Pancreas (tissue), 10 donors: Measurements from ENCODE around the gene RAB3D. TPM values are rescaled to one million over a fixed set of nuclear protein-coding genes. Genes with fewer than 3 reads are reported as not detected.

Experiments used
- ATAC-seq, 4 donors: fragments of 200-7000 bp; cut with Tn5 transposase; one replicate each; pipeline versions ENCODE4 v1.8.0 to v1.9.1; 2020; ENCODE audit warnings: mild to moderate bottlenecking in 4 of 4, moderate library complexity in 4 of 4
- DNase-seq, 6 donors: peaks; one replicate each; pipeline ENCODE4 v3.0.0-alpha.2; 2020
- FAIRE-seq: peaks from 2 replicates; lab custom pipeline; 2012; peaks lifted over from hg19 to GRCh38; lab: Jason Lieb, UNC
- H3K27ac ChIP-seq, 4 donors: fragments of 200-600 bp; sonication (generic); 1 replicate in 3 of 4; 2 replicates in 1 of 4; pipeline versions ENCODE4 v1.5.0 to v1.8.0; 2020
- H3K27me3 ChIP-seq, 4 donors: fragments of 200-600 bp; one replicate each; pipeline ENCODE4 v1.8.0; 2021
- H3K36me3 ChIP-seq, 3 donors: fragments of 200-600 bp; sonication (generic) in 1 of 3; one replicate each; pipeline versions ENCODE4 v1.5.0 to v1.8.0; 2020 to 2021
- H3K4me1 ChIP-seq, 3 donors: fragments of 200-600 bp; one replicate each; pipeline ENCODE4 v1.8.0; 2021
- H3K4me3 ChIP-seq, 4 donors: fragments of 200-600 bp; sonication (generic) in 2 of 4; one replicate each; pipeline versions ENCODE4 v1.5.0 to v1.8.0; 2020 to 2021
- H3K9me3 ChIP-seq, 4 donors: fragments of 200-600 bp; one replicate each; pipeline ENCODE4 v1.8.0; 2021
- CTCF ChIP-seq, 4 donors: fragments of 200-600 bp; sonication (generic) in 3 of 4; IDR thresholded peaks; one replicate each; pipeline versions ENCODE4 v1.5.0 to v1.8.0; 2021; ENCODE audit warnings: antibody characterized with exemption in 4 of 4
- WGBS, 2 donors: extraction: QIAGEN DNeasy Blood & Tissue Kit; methylation state at CpG; one replicate each; pipeline ENCODE4 v1.1.7; 2013; 5-methylcytosine and 5-hydroxymethylcytosine counted together
- intact Hi-C, 3 donors: fragments of 100-400 bp; cut with DNase I; formaldehyde crosslinking; loops; one replicate each; pipeline versions ENCODE4 v1.11.1 to v1.14.2; 2022
- polyA plus RNA-seq, 2 donors: library from polyadenylated mRNA; stranded (reverse); fragments of 200-250 nt; gene quantifications; one replicate each; pipeline ENCODE4 v1.2.3, GENCODE V29; 2013
- total RNA-seq, 6 donors: library from RNA; stranded (reverse); fragmentation: NEBNext Ultra II Directional in 4 of 6; extraction: Animal tissue kit (Norgen Biotek cat#: 25700) in 4 of 6; gene quantifications; one replicate each; pipeline versions ENCODE4 v1.2.1 to v1.2.4, GENCODE V29; 2021 to 2023
- donor health status: healthy with polysubstance abuse.
- donor health status: DM: no; HTN: no; CAD: no; lungs with moderate emphysema.
- donor health status: DM: no; HTN: no; CAD: no.
- donor health status: control.
- donor health status: control.
- donor health status: Bipolar disorder and iron deficiency.
- donor health status: DM: yes; HTN: yes; CAD: no.
- donor health status: DM: no; HTN: no; CAD: no.
- donor health status: DM: no; HTN: no; CAD: no.
- donor health status: DM: yes; HTN: yes; CAD: no.

RAB3D gene
- total and polyA plus RNA-seq, 8 donors, result 11.0 to 134 (median 92.3) TPM

GRCh38 chr19:11291991-11292390 lies 47.5 kb downstream of the RAB3D start:
- Histone ChIP-seq H3K27me3 (no peaks in the 10 kb centered on the region), H3K4me3 (no peak overlapping the region), H3K36me3 (no peaks in the 10 kb centered on the region), H3K27ac (no peak overlapping the region), H3K4me1 (no peaks in the 10 kb centered on the region), H3K9me3 (no peaks in the 10 kb centered on the region)
- intact Hi-C loops, result loop anchor here (10.0 kb wide), 2 partner anchors 153 to 193 kb away; partner anchors contain the start of gene ELAVL3 (in 1 of the 3)
- TF ChIP-seq CTCF (IDR thresholded peaks at IDR 0.05), result no peak
- FAIRE-seq, result no peak
- WGBS, 2 donors, result 68 to 69% methylated on average over 1 of the region's 1 CpG
- DNase-seq, result no peak
- ATAC-seq, result no peak

GRCh38 chr19:11291415-11291814 lies 48.0 kb downstream of the RAB3D start:
- no peak for ATAC-seq

GRCh38 chr19:11290256-11290655 lies 49.2 kb downstream of the RAB3D start:
- FAIRE-seq (no peak), DNase-seq (no peak), ATAC-seq (no peak)
- Histone ChIP-seq H3K36me3 (no peaks in the 10 kb centered on the region), H3K27ac (no peak overlapping the region), H3K4me3 (no peak overlapping the region), H3K27me3 (no peaks in the 10 kb centered on the region), H3K4me1 (no peaks in the 10 kb centered on the region), H3K9me3 (no peaks in the 10 kb centered on the region)
- intact Hi-C loops, result loop anchor here (10.0 kb wide), 2 partner anchors 155 to 195 kb away; partner anchors contain the start of gene ELAVL3 (in 1 of the 3)
- WGBS, 2 donors, result 81 to 84% methylated on average over 4 of the region's 4 CpGs
- TF ChIP-seq CTCF (IDR thresholded peaks at IDR 0.05), result no peak

More at GRCh38 chr19:11291415-11291814, 48.0 kb downstream of the RAB3D start:
- H3K9me3 ChIP-seq, result no peaks in the 10 kb centered on the region
- DNase-seq, result no peak
- H3K27me3 ChIP-seq, result no peaks in the 10 kb centered on the region
- no peaks in the 10 kb centered on the region for H3K36me3 ChIP-seq
- H3K4me1 ChIP-seq, result no peaks in the 10 kb centered on the region
- TF ChIP-seq CTCF (IDR thresholded peaks at IDR 0.05), result no peak
- 89 to 93% methylated on average over 7 of the region's 7 CpGs for WGBS, 2 donors
- no peak for FAIRE-seq
- no peak overlapping the region for H3K27ac ChIP-seq
- H3K4me3 ChIP-seq, result no peak overlapping the region
- intact Hi-C loops, result loop anchor here (10.0 kb wide), 2 partner anchors 153 to 193 kb away; partner anchors contain the start of gene ELAVL3 (in 1 of the 3)

GRCh38 chr19:11288349-11288748 lies 51.1 kb downstream of the RAB3D start:
- Histone ChIP-seq H3K36me3 (no peaks in the 10 kb centered on the region), H3K27me3 (no peaks in the 10 kb centered on the region), H3K4me1 (no peaks in the 10 kb centered on the region), H3K27ac (no peak overlapping the region), H3K4me3 (no peak overlapping the region), H3K9me3 (no peaks in the 10 kb centered on the region)
- ATAC-seq, result peak in 1 of 4 donors; percentile 39
- 75 to 76% methylated on average over 7 of the region's 7 CpGs for WGBS, 2 donors
- FAIRE-seq, result no peak
- peak in 3 of 4 donors; percentile 11 to 26 (median 18) for TF ChIP-seq CTCF (IDR thresholded peaks at IDR 0.05)
- intact Hi-C loops, result no loop called here
- DNase-seq, result no peak

GRCh38 chr19:11286312-11286974 lies 53.0 kb downstream of the RAB3D start:
- Histone ChIP-seq H3K27ac (no peak overlapping the region), H3K36me3 (no peaks in the 10 kb centered on the region), H3K9me3 (no peaks in the 10 kb centered on the region), H3K4me3 (no peak overlapping the region), H3K4me1 (no peaks in the 10 kb centered on the region), H3K27me3 (no peaks in the 10 kb centered on the region)
- FAIRE-seq (no peak), ATAC-seq (peak in 1 of 4 donors; percentile 21), DNase-seq (no peak)
- TF ChIP-seq CTCF (IDR thresholded peaks at IDR 0.05), result no peak
- intact Hi-C loops, result no loop called here
- WGBS, 2 donors, result 70 to 76% methylated on average over 6 of the region's 6 CpGs
